ENCODE measurements around the gene METTL2A.
A peak's percentile ranks its signal among the peaks of the same experiment; 100 is the strongest.
"Not testable (repeated sequence)": the region's sequence is repeated elsewhere in the genome, so short reads cannot be mapped to it uniquely, and the experiment has no call there.

METTL2A gene

DNA sequence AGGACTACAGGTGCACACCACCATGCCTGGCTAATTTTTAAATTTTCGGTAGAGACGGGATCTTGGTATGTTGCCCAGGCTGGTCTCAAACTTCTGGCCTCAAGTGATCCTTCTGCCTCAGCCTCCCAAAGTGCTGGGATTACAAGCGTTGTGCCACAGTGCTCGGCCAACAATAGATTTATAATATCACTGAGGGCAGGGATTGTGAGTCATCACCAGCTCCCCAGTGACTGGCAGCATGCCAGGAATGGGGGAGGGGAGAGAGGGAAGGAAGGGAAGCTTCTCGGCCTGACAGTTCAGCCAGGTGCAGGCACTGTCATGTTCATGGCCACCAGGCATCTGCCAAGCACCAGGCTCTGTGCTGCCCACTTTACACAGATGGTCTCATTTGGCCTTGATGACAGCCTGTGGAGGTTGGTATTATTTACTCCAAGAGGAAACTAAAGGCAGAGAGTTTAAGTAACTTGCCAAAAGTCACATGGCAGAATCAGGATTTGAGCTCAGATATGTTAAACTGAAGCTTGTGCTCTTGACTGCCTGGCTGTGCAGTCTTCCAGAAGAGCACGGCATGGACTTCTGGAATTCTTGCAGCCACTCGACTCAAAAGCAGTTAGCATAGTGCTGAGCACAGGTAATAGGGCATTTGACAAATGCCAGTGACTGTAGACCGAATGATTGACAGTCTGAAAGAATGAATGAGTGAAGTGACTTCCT is 47.1 kb downstream of the METTL2A start:
- H3K4me1 ChIP-seq (ENCODE audit: control insufficient read depth in 1 of 2, insufficient read depth in 2 of 2, low read length in 2 of 2) = peaks cover 11 to 13% of the 10 kb centered on the region in 2 donors
- not testable (repeated sequence) for H3K4me3 ChIP-seq (ENCODE audit: low read depth in 1 of 2, low read length in 2 of 2); H3K9me3 ChIP-seq (ENCODE audit: control insufficient read depth in 1 of 2, low read length in 2 of 2); H3K36me3 ChIP-seq (ENCODE audit: control insufficient read depth in 1 of 2, insufficient read depth in 2 of 2, low read length in 2 of 2); H3K9ac ChIP-seq (ENCODE audit: low read depth in 1 of 2, low read length in 2 of 2); H3K27me3 ChIP-seq (ENCODE audit: control insufficient read depth in 1 of 2, insufficient read depth in 2 of 2, low read length in 2 of 2)
- H3K27ac ChIP-seq (ENCODE audit: low read depth, low read length) = peak overlapping the region; percentile 30

DNA sequence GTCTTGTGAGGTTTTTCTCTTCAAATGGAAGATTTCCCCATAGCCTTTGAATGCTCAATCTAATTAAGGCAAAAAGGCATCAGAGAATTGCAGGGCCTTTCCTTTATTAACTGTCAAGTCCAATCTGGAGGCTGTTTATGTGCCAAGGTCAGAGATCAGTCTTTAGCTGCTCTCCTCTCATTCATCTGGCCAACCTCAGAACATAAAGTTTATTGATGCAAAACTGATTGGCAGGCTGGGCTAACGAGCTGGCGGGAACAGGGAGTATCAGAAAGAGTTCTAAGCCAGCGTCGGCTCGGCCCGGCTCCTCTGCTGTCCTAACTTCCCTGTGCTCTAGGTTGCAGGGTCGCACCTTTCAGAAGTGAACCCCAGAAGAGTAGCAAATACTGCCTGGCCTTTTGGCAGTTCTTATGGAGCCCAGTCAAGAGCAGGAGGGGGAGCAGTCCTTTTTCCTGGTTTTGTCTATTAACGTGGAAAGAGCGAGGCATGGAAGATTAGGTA is 47.7 kb downstream of the METTL2A start:
- H3K9me3 ChIP-seq (ENCODE audit: control insufficient read depth in 1 of 2, low read length in 2 of 2); H3K27me3 ChIP-seq (ENCODE audit: control insufficient read depth in 1 of 2, insufficient read depth in 2 of 2, low read length in 2 of 2); H3K36me3 ChIP-seq (ENCODE audit: control insufficient read depth in 1 of 2, insufficient read depth in 2 of 2, low read length in 2 of 2); H3K9ac ChIP-seq (ENCODE audit: low read depth in 1 of 2, low read length in 2 of 2); H3K27ac ChIP-seq (ENCODE audit: low read depth, low read length); H3K4me3 ChIP-seq (ENCODE audit: low read depth in 1 of 2, low read length in 2 of 2): not testable (repeated sequence)
- H3K4me1 ChIP-seq (ENCODE audit: control insufficient read depth in 1 of 2, insufficient read depth in 2 of 2, low read length in 2 of 2) = peaks cover 11 to 13% of the 10 kb centered on the region in 2 donors

GRCh38 chr17:62473030-62473982 is 49.6 kb downstream of the METTL2A start:
- peaks cover 11 to 13% of the 10 kb centered on the region in 2 donors for H3K4me1 ChIP-seq (ENCODE audit: control insufficient read depth in 1 of 2, insufficient read depth in 2 of 2, low read length in 2 of 2)
- not testable (repeated sequence) for H3K9ac ChIP-seq (ENCODE audit: low read depth in 1 of 2, low read length in 2 of 2); H3K36me3 ChIP-seq (ENCODE audit: control insufficient read depth in 1 of 2, insufficient read depth in 2 of 2, low read length in 2 of 2); H3K27me3 ChIP-seq (ENCODE audit: control insufficient read depth in 1 of 2, insufficient read depth in 2 of 2, low read length in 2 of 2); H3K27ac ChIP-seq (ENCODE audit: low read depth, low read length); H3K4me3 ChIP-seq (ENCODE audit: low read depth in 1 of 2, low read length in 2 of 2); H3K9me3 ChIP-seq (ENCODE audit: control insufficient read depth in 1 of 2, low read length in 2 of 2)

GRCh38 chr17:62477111-62477510 is 53.4 kb downstream of the METTL2A start:
- not testable (repeated sequence) for H3K9ac ChIP-seq (ENCODE audit: low read depth in 1 of 2, low read length in 2 of 2); H3K9me3 ChIP-seq (ENCODE audit: control insufficient read depth in 1 of 2, low read length in 2 of 2); H3K4me1 ChIP-seq (ENCODE audit: control insufficient read depth in 1 of 2, insufficient read depth in 2 of 2, low read length in 2 of 2); H3K27ac ChIP-seq (ENCODE audit: low read depth, low read length); H3K4me3 ChIP-seq (ENCODE audit: low read depth in 1 of 2, low read length in 2 of 2); H3K27me3 ChIP-seq (ENCODE audit: control insufficient read depth in 1 of 2, insufficient read depth in 2 of 2, low read length in 2 of 2); H3K36me3 ChIP-seq (ENCODE audit: control insufficient read depth in 1 of 2, insufficient read depth in 2 of 2, low read length in 2 of 2)

GRCh38 chr17:62477718-62478408 is 54.2 kb downstream of the METTL2A start:
- H3K36me3 ChIP-seq (ENCODE audit: control insufficient read depth in 1 of 2, insufficient read depth in 2 of 2, low read length in 2 of 2); H3K4me1 ChIP-seq (ENCODE audit: control insufficient read depth in 1 of 2, insufficient read depth in 2 of 2, low read length in 2 of 2); H3K9me3 ChIP-seq (ENCODE audit: control insufficient read depth in 1 of 2, low read length in 2 of 2); H3K27me3 ChIP-seq (ENCODE audit: control insufficient read depth in 1 of 2, insufficient read depth in 2 of 2, low read length in 2 of 2): not testable (repeated sequence)
- H3K9ac ChIP-seq (ENCODE audit: low read depth in 1 of 2, low read length in 2 of 2) = peak overlapping the region in 1 of 2 donors; percentile 32
- peak overlapping the region; percentile 50 to 64 for H3K4me3 ChIP-seq (ENCODE audit: low read depth in 1 of 2, low read length in 2 of 2)
- peak overlapping the region; percentile 66 for H3K27ac ChIP-seq (ENCODE audit: low read depth, low read length)

DNA sequence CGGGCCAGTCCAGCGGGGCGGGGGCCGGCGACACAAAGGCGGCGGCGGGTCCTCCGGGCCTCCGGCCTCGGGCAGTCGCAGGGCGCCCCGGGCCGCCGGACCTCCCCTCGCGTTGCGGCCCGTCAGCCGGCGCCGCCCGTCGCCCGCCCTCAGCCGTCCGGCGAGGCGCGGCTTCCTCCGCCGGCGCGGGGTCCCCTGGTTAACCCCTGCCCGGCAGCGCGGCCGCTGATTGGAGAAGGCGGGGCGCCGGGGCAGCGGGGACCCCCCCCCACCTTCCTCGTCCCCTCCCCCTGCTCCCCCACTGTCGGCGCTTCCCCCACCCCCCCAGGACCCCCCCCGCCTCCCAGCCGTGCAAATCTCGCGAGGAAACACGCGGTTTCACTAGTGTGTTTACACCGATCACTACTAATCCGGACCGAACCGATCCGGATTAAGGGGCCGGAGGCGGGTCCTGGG is 54.8 kb downstream of the METTL2A start, which contains the start of gene TLK2:
Gene TLK2, plus strand, starts transcription at position 402 of the 456 bp plus-strand sequence. CDS start 2,301 bp downstream, outside the sequence.
- no peaks in the 10 kb centered on the region for H3K9me3 ChIP-seq (ENCODE audit: control insufficient read depth in 1 of 2, low read length in 2 of 2)
- no peaks in the 10 kb centered on the region for H3K36me3 ChIP-seq (ENCODE audit: control insufficient read depth in 1 of 2, insufficient read depth in 2 of 2, low read length in 2 of 2)
- H3K27ac ChIP-seq (ENCODE audit: low read depth, low read length) = peak within 1 kb of the TSS; percentile 66
- H3K4me1 ChIP-seq (ENCODE audit: control insufficient read depth in 1 of 2, insufficient read depth in 2 of 2, low read length in 2 of 2) = no peaks in the 10 kb centered on the region
- H3K27me3 ChIP-seq (ENCODE audit: control insufficient read depth in 1 of 2, insufficient read depth in 2 of 2, low read length in 2 of 2) = no peaks in the 10 kb centered on the region
- H3K4me3 ChIP-seq (ENCODE audit: low read depth in 1 of 2, low read length in 2 of 2) = peak within 1 kb of the TSS; percentile 60 to 64
- H3K9ac ChIP-seq (ENCODE audit: low read depth in 1 of 2, low read length in 2 of 2) = peak within 1 kb of the TSS; percentile 32 to 63

DNA sequence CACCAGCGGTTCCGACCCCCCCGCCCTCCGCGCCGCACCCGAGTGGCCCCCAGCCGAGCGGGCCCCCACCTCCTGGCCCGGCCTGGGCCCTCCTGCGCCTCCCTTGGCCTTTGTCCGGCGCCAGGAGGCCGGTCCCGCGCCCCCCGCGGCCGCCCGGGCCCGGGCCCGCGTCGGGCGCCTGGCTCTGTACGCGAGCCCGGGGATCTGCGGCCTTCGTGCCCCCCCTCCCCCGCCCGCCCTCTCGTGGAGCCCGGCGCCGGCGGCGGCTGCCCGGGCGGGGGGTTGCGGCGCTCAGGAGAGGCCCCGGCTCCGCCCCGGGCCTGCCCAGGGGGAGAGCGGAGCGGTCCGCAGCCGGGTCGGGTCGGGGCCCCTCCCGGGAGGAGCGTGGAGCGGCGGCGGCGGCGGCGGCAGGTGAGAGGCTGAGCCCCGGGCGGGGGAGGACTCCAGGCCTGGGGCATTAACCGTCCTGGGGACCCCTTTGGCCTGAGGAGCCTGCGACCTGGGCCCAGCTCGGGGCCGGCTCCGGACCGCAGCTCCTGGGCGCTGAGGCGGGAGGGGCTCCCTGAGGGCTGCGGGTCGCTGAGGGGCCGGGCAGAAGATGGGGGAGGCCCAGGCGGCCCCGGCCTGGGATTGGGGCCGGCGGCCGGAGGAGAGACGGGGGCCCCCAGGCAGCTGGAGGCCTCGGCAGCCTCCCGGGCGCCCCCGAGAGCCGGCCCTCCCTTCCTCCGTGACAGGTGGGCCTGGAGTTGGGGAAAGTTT is 55.4 kb downstream of the METTL2A start:
- Histone ChIP-seq H3K9ac (ENCODE audit: low read depth in 1 of 2, low read length in 2 of 2) (peak overlapping the region; percentile 25 to 63), H3K27ac (ENCODE audit: low read depth, low read length) (peak overlapping the region; percentile 66)
- not testable (repeated sequence) for H3K4me1 ChIP-seq (ENCODE audit: control insufficient read depth in 1 of 2, insufficient read depth in 2 of 2, low read length in 2 of 2)

GRCh38 chr17:62479639-62480258 is 56.1 kb downstream of the METTL2A start:
- not testable (repeated sequence) for H3K27me3 ChIP-seq (ENCODE audit: control insufficient read depth in 1 of 2, insufficient read depth in 2 of 2, low read length in 2 of 2); H3K4me1 ChIP-seq (ENCODE audit: control insufficient read depth in 1 of 2, insufficient read depth in 2 of 2, low read length in 2 of 2)
- peak overlapping the region; percentile 25 to 63 for H3K9ac ChIP-seq (ENCODE audit: low read depth in 1 of 2, low read length in 2 of 2)

More for the DNA sequence above, 55.4 kb downstream of the METTL2A start:
- not testable (repeated sequence) for H3K36me3 ChIP-seq (ENCODE audit: control insufficient read depth in 1 of 2, insufficient read depth in 2 of 2, low read length in 2 of 2); H3K27me3 ChIP-seq (ENCODE audit: control insufficient read depth in 1 of 2, insufficient read depth in 2 of 2, low read length in 2 of 2); H3K9me3 ChIP-seq (ENCODE audit: control insufficient read depth in 1 of 2, low read length in 2 of 2)
- peak overlapping the region in 1 of 2 donors; percentile 58 for H3K4me3 ChIP-seq (ENCODE audit: low read depth in 1 of 2, low read length in 2 of 2)

DNA sequence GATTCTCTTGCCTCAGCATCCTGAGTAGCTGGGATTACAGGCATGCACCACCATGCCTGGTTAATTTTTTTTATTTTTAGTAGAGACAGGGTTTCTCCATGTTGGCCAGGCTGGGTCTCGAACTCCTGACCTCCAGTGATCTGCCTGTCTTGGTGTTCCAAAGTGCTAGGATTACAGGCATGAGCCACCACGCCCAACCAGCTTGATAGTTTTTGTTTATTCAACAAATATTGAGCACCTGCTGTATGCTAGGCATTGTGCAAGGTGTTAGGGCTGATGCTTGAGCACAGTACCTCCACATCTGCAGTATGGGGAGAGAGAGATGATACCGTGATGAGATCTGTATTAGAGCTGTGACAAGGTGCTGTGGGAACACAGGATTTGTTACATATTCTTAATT is 58.9 kb downstream of the METTL2A start:
- not testable (repeated sequence) for H3K27me3 ChIP-seq (ENCODE audit: control insufficient read depth in 1 of 2, insufficient read depth in 2 of 2, low read length in 2 of 2); H3K4me3 ChIP-seq (ENCODE audit: low read depth in 1 of 2, low read length in 2 of 2); H3K27ac ChIP-seq (ENCODE audit: low read depth, low read length); H3K9me3 ChIP-seq (ENCODE audit: control insufficient read depth in 1 of 2, low read length in 2 of 2); H3K4me1 ChIP-seq (ENCODE audit: control insufficient read depth in 1 of 2, insufficient read depth in 2 of 2, low read length in 2 of 2); H3K9ac ChIP-seq (ENCODE audit: low read depth in 1 of 2, low read length in 2 of 2); H3K36me3 ChIP-seq (ENCODE audit: control insufficient read depth in 1 of 2, insufficient read depth in 2 of 2, low read length in 2 of 2)

More at GRCh38 chr17:62479639-62480258, 56.1 kb downstream of the METTL2A start:
- H3K27ac ChIP-seq (ENCODE audit: low read depth, low read length) = peak overlapping the region; percentile 66
- H3K4me3 ChIP-seq (ENCODE audit: low read depth in 1 of 2, low read length in 2 of 2) = peak overlapping the region; percentile 58 to 60
- not testable (repeated sequence) for H3K36me3 ChIP-seq (ENCODE audit: control insufficient read depth in 1 of 2, insufficient read depth in 2 of 2, low read length in 2 of 2); H3K9me3 ChIP-seq (ENCODE audit: control insufficient read depth in 1 of 2, low read length in 2 of 2)
